HG03039 (cell line): Measurements from ENCODE around the gene SPRED2.

Source experiments
- ATAC-seq: cut with Tn5 transposase; IDR thresholded peaks from one replicate; pipeline ENCODE4 v1.9.1; 2021; ENCODE audit warnings: mild to moderate bottlenecking, moderate library complexity; ENCODE audit not compliant: unreplicated experiment

The SPRED2 gene

GRCh38 chr2:65432227-65433190 lies at the start of gene SPRED2:
Gene SPRED2, minus strand, starts transcription at chr2:65432599. Its CDS starts 612 bp downstream, at chr2:65431987.
- peak; percentile 23 for ATAC-seq

GRCh38 chr2:65481961-65482360 lies 49.6 kb upstream of the SPRED2 start:
- no peak for ATAC-seq

- ATAC-seq = no peak
Observed at GRCh38 chr2:65479524-65479923, 47.1 kb upstream of the SPRED2 start.

GRCh38 chr2:65478498-65479135 lies 46.2 kb upstream of the SPRED2 start:
- no peak for ATAC-seq

GRCh38 chr2:65477590-65477989 lies 45.2 kb upstream of the SPRED2 start:
- ATAC-seq = no peak

GRCh38 chr2:65476778-65477177 lies 44.4 kb upstream of the SPRED2 start:
- no peak for ATAC-seq

GRCh38 chr2:65475000-65475399 lies 42.6 kb upstream of the SPRED2 start:
- ATAC-seq = no peak

- no peak for ATAC-seq
Observed at GRCh38 chr2:65473045-65473444, 40.6 kb upstream of the SPRED2 start.

- ATAC-seq = no peak
Observed at GRCh38 chr2:65471409-65471808, 39.0 kb upstream of the SPRED2 start.

- no peak for ATAC-seq
Observed at GRCh38 chr2:65466551-65466950, 34.2 kb upstream of the SPRED2 start.

- ATAC-seq = no peak
Observed at GRCh38 chr2:65465857-65466256, 33.5 kb upstream of the SPRED2 start.

GRCh38 chr2:65465124-65465523 lies 32.7 kb upstream of the SPRED2 start:
- ATAC-seq = no peak

- no peak for ATAC-seq
Observed at GRCh38 chr2:65464604-65465003, 32.2 kb upstream of the SPRED2 start.

- no peak for ATAC-seq
Observed at GRCh38 chr2:65458999-65459398, 26.6 kb upstream of the SPRED2 start.

GRCh38 chr2:65456886-65457285 lies 24.5 kb upstream of the SPRED2 start:
- no peak for ATAC-seq

- ATAC-seq = no peak
Observed at GRCh38 chr2:65456064-65456463, 23.7 kb upstream of the SPRED2 start.

GRCh38 chr2:65453916-65454315 lies 21.5 kb upstream of the SPRED2 start:
- no peak for ATAC-seq

GRCh38 chr2:65452150-65452895 lies 19.9 kb upstream of the SPRED2 start:
- no peak for ATAC-seq

GRCh38 chr2:65450810-65451209 lies 18.4 kb upstream of the SPRED2 start:
- ATAC-seq = no peak

- ATAC-seq = no peak
Observed at GRCh38 chr2:65450393-65450792, 18.0 kb upstream of the SPRED2 start.

GRCh38 chr2:65443509-65444186 lies 11.2 kb upstream of the SPRED2 start:
- no peak for ATAC-seq
